ENCODE measurements around the gene HNRNPU. TPM values are rescaled to one million over a fixed set of nuclear protein-coding genes. Genes with fewer than 3 reads are reported as not detected.

Gene HNRNPU
- total and polyA plus RNA-seq, 2 of the 13 experiments (the other 11 are each of a cell fraction or from before 2014, with no cell fraction given): 101 to 508 TPM

- no peak for TF ChIP-seq ZUFSP (CRISPR knock-in tag; IDR thresholded peaks at IDR 0.05; ENCODE audit: borderline replicate concordance)
- no peak for TF ChIP-seq TSC22D2 (CRISPR knock-in tag; IDR thresholded peaks at IDR 0.05; ENCODE audit: borderline replicate concordance)
- peak; percentile 88 for TF ChIP-seq ELF3 (CRISPR knock-in tag; IDR thresholded peaks at IDR 0.05)
- TF ChIP-seq, protein P1, sequence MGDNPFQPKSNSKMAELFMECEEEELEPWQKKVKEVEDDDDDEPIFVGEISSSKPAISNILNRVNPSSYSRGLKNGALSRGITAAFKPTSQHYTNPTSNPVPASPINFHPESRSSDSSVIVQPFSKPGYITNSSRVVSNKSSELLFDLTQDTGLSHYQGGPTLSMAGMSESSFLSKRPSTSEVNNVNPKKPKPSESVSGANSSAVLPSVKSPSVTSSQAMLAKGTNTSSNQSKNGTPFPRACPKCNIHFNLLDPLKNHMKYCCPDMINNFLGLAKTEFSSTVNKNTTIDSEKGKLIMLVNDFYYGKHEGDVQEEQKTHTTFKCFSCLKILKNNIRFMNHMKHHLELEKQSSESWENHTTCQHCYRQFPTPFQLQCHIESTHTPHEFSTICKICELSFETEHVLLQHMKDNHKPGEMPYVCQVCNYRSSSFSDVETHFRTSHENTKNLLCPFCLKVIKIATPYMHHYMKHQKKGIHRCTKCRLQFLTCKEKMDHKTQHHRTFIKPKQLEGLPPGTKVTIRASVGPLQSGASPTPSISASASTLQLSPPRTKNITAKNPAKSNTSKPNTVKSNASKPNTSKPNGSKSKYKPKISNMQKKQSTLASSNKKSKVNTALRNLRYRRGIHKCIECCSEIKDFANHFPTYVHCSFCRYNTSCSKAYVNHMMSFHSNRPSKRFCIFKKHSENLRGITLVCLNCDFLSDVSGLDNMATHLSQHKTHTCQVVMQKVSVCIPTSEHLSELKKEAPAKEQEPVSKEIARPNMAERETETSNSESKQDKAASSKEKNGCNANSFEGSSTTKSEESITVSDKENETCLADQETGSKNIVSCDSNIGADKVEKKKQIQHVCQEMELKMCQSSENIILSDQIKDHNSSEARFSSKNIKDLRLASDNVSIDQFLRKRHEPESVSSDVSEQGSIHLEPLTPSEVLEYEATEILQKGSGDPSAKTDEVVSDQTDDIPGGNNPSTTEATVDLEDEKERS (CRISPR knock-in tag; IDR thresholded peaks at IDR 0.05): peak; percentile 27; the same call in 1 of the 2 replicates
- TF ChIP-seq PHF20 (CRISPR knock-in tag; IDR thresholded peaks at IDR 0.05): no peak
- no peak for TF ChIP-seq RXRB (CRISPR knock-in tag; IDR thresholded peaks at IDR 0.05; ENCODE audit: borderline replicate concordance)
- TF ChIP-seq MXD1 (CRISPR knock-in tag; IDR thresholded peaks at IDR 0.05): no peak
- 0 out of 2 replicates have a peak, but pooled peaks have one; percentile 15 for TF ChIP-seq IRF2 (CRISPR knock-in tag; IDR thresholded peaks at IDR 0.05)
- no peak for TF ChIP-seq PAWR (CRISPR knock-in tag; IDR thresholded peaks at IDR 0.05; ENCODE audit: borderline replicate concordance)
- TF ChIP-seq ZNF558 (CRISPR knock-in tag; IDR thresholded peaks at IDR 0.05; ENCODE audit: borderline replicate concordance): 0 out of 2 replicates have a peak, but pooled peaks have one; percentile 45
- TF ChIP-seq, protein P2, sequence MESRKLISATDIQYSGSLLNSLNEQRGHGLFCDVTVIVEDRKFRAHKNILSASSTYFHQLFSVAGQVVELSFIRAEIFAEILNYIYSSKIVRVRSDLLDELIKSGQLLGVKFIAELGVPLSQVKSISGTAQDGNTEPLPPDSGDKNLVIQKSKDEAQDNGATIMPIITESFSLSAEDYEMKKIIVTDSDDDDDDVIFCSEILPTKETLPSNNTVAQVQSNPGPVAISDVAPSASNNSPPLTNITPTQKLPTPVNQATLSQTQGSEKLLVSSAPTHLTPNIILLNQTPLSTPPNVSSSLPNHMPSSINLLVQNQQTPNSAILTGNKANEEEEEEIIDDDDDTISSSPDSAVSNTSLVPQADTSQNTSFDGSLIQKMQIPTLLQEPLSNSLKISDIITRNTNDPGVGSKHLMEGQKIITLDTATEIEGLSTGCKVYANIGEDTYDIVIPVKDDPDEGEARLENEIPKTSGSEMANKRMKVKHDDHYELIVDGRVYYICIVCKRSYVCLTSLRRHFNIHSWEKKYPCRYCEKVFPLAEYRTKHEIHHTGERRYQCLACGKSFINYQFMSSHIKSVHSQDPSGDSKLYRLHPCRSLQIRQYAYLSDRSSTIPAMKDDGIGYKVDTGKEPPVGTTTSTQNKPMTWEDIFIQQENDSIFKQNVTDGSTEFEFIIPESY (CRISPR knock-in tag; IDR thresholded peaks at IDR 0.05): 0 out of 2 replicates have a peak, but pooled peaks have one; percentile 24
- TF ChIP-seq ZNF737 (CRISPR knock-in tag; IDR thresholded peaks at IDR 0.05; ENCODE audit: borderline replicate concordance): no peak
- no peak for TF ChIP-seq ZNF619 (CRISPR knock-in tag; IDR thresholded peaks at IDR 0.05)
- no peak for TF ChIP-seq ERF (CRISPR knock-in tag; IDR thresholded peaks at IDR 0.05)
- peak; percentile 55; the same call in 1 of the 2 replicates for TF ChIP-seq ZNF501 (CRISPR knock-in tag; IDR thresholded peaks at IDR 0.05)
- no peak for TF ChIP-seq ZNF598 (CRISPR knock-in tag; IDR thresholded peaks at IDR 0.05; ENCODE audit: borderline replicate concordance)
- TF ChIP-seq, protein P3, sequence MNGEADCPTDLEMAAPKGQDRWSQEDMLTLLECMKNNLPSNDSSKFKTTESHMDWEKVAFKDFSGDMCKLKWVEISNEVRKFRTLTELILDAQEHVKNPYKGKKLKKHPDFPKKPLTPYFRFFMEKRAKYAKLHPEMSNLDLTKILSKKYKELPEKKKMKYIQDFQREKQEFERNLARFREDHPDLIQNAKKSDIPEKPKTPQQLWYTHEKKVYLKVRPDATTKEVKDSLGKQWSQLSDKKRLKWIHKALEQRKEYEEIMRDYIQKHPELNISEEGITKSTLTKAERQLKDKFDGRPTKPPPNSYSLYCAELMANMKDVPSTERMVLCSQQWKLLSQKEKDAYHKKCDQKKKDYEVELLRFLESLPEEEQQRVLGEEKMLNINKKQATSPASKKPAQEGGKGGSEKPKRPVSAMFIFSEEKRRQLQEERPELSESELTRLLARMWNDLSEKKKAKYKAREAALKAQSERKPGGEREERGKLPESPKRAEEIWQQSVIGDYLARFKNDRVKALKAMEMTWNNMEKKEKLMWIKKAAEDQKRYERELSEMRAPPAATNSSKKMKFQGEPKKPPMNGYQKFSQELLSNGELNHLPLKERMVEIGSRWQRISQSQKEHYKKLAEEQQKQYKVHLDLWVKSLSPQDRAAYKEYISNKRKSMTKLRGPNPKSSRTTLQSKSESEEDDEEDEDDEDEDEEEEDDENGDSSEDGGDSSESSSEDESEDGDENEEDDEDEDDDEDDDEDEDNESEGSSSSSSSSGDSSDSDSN (CRISPR knock-in tag; IDR thresholded peaks at IDR 0.05): no peak
- TF ChIP-seq ELF4 (CRISPR knock-in tag; IDR thresholded peaks at IDR 0.05; ENCODE audit: borderline replicate concordance): 0 out of 2 replicates have a peak, but pooled peaks have one; percentile 34
- no peak for TF ChIP-seq RFX5 (IDR thresholded peaks at IDR 0.05; ENCODE audit: low read depth, low read length)
- no peak for TF ChIP-seq ZNF879 (CRISPR knock-in tag; IDR thresholded peaks at IDR 0.05)
- TF ChIP-seq U2AF2 (IDR thresholded peaks at IDR 0.05; ENCODE audit: low read depth, low read length): no peak
Observed at GRCh38 chr1:244869364-244869827, 5.1 kb upstream of the HNRNPU start (continued).

Data from HepG2 (cell line).